ENCODE results near the gene C1orf115. TPM values are rescaled to one million over a fixed set of nuclear protein-coding genes. Genes with fewer than 3 reads are reported as not detected.

C1orf115 gene
- total RNA-seq (10 to 100 TPM; 29.6 to 56.6 TPM), polyA plus RNA-seq (10 to 100 TPM; 37.3 to 43.7 TPM)

GRCh38 chr1:220690140-220691052 is at the start of gene C1orf115:
C1orf115 (plus strand) TSS chr1:220690363; CDS start chr1:220690403, 40 bp downstream.
- DNase-seq (ENCODE audit: low spot score): peak; percentile 83
- Histone ChIP-seq H3K4me3 (ENCODE audit: low read depth in 1 of 3, low read length in 3 of 3) (peak within 1 kb of the TSS; percentile 66 to 70 (median 69)), H3K36me3 (ENCODE audit: control insufficient read depth in 4 of 4, insufficient read depth in 3 of 4, low read depth in 1 of 4, low read length in 3 of 4) (peaks cover 0 to 3% (median 0%) of the 10 kb centered on the region in 4 donors), H3K27ac (ENCODE audit: low read depth in 1 of 2, low read length in 2 of 2) (peak within 1 kb of the TSS; percentile 85 to 87), H3K4me1 (ENCODE audit: control insufficient read depth in 4 of 4, insufficient read depth in 4 of 4, low read length in 3 of 4) (peaks cover 4 to 26% (median 19%) of the 10 kb centered on the region in 4 donors), H3K27me3 (ENCODE audit: control insufficient read depth in 4 of 4, insufficient read depth in 4 of 4, low read length in 3 of 4) (no peaks in the 10 kb centered on the region), H3K9ac (ENCODE audit: low read depth in 1 of 2, low read length in 2 of 2) (peak within 1 kb of the TSS; percentile 8 to 82), H3K9me3 (ENCODE audit: control insufficient read depth in 4 of 4, low read length in 3 of 4) (no peaks in the 10 kb centered on the region)
- 2% methylated on average over 96 of the region's 96 CpGs for WGBS
- TF ChIP-seq ZBTB33 (IDR thresholded peaks at IDR 0.05) (no peak), JUND (IDR thresholded peaks at IDR 0.05) (no peak), CTCF (IDR thresholded peaks at IDR 0.05; ENCODE audit: low read depth, low read length, missing input control) (peak; percentile 97), HNF4A (conservative IDR thresholded peaks at IDR 0.05) (peak; percentile 68), SP1 (IDR thresholded peaks at IDR 0.05) (peak; percentile 40), HNF4G (IDR thresholded peaks at IDR 0.05) (peak; percentile 59), RAD21 (IDR thresholded peaks at IDR 0.05) (peak; percentile 75 to 87), TAF1 (conservative IDR thresholded peaks at IDR 0.05) (no peak)

- H3K9ac ChIP-seq (ENCODE audit: low read depth in 1 of 2, low read length in 2 of 2): no peak overlapping the region
- no peak for DNase-seq (ENCODE audit: low spot score)
- TF ChIP-seq SP1 (IDR thresholded peaks at IDR 0.05) (no peak), JUND (IDR thresholded peaks at IDR 0.05) (no peak), REST (IDR thresholded peaks at IDR 0.05) (no peak), TAF1 (conservative IDR thresholded peaks at IDR 0.05) (no peak), FOXA2 (IDR thresholded peaks at IDR 0.05) (no peak), ZBTB33 (IDR thresholded peaks at IDR 0.05) (no peak), CTCF (IDR thresholded peaks at IDR 0.05; ENCODE audit: low read depth, low read length, missing input control) (no peak), YY1 (IDR thresholded peaks at IDR 0.05) (no peak), HNF4A (conservative IDR thresholded peaks at IDR 0.05) (no peak), FOXA1 (IDR thresholded peaks at IDR 0.05) (no peak), MAX (IDR thresholded peaks at IDR 0.05) (no peak), GABPA (IDR thresholded peaks at IDR 0.05 in 1 of 2, conservative IDR thresholded peaks at IDR 0.05 in 1 of 2) (no peak), NR2F2 (IDR thresholded peaks at IDR 0.05) (no peak), ATF3 (IDR thresholded peaks at IDR 0.05) (no peak), EGR1 (IDR thresholded peaks at IDR 0.05; ENCODE audit: low read depth in 2 of 2) (no peak), RXRA (IDR thresholded peaks at IDR 0.05) (no peak), RAD21 (IDR thresholded peaks at IDR 0.05) (no peak)
- no peaks in the 10 kb centered on the region for H3K4me1 ChIP-seq (ENCODE audit: control insufficient read depth in 4 of 4, insufficient read depth in 4 of 4, low read length in 3 of 4)
- H3K9me3 ChIP-seq (ENCODE audit: control insufficient read depth in 4 of 4, low read length in 3 of 4): no peaks in the 10 kb centered on the region
- no peak overlapping the region for H3K27ac ChIP-seq (ENCODE audit: low read depth in 1 of 2, low read length in 2 of 2)
- H3K4me3 ChIP-seq (ENCODE audit: low read depth in 1 of 3, low read length in 3 of 3): no peak overlapping the region
- 84% methylated on average over 4 of the region's 4 CpGs for WGBS
- no peaks in the 10 kb centered on the region for H3K36me3 ChIP-seq (ENCODE audit: control insufficient read depth in 4 of 4, insufficient read depth in 3 of 4, low read depth in 1 of 4, low read length in 3 of 4)
- H3K27me3 ChIP-seq (ENCODE audit: control insufficient read depth in 4 of 4, insufficient read depth in 4 of 4, low read length in 3 of 4): no peaks in the 10 kb centered on the region
Measured at GRCh38 chr1:220642285-220642684, 47.9 kb upstream of the C1orf115 start.
